A673 (cell line): Measurements from ENCODE around the gene SULT1B1.

Experiments
- EZH2 ChIP-seq: fragments of 200-600 bp; sonication (generic); IDR thresholded peaks from 2 replicates; pipeline ENCODE4 v1.6.1; 2017; ENCODE audit warnings: borderline replicate concordance, low read depth, mild to moderate bottlenecking, mixed read lengths, antibody characterized with exemption, low read length; ENCODE audit not compliant: poor library complexity, severe bottlenecking
- TF ChIP-seq, protein P1 (sequence below): fragments of 300-800, 200-600 bp; sonication (generic); conservative IDR thresholded peaks from 2 replicates; pipeline ENCODE4 v1.5.1; 2017; ENCODE audit warnings: low read depth, mild to moderate bottlenecking, antibody characterized with exemption, low read length, moderate library complexity, mixed read lengths

DNA sequence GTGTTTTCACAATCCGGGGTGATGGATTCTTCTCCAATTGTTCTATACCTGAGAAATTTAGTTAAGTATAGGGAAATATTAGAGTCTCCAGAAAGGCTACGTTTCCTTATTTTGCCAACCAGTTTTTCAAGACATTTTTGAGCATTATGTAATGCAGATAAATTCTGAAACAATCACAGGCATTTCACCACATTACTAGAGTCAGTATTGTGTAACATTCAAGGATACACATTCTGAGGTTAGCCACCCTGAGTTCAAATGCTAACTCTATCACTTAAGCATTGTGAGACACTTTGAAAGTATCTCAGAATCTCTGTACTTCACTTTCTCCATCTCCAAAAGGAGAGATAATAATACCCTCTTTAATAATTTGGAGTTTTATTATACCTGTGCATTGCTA lies 10.6 kb downstream of the SULT1B1 start:
- TF ChIP-seq, protein P1, sequence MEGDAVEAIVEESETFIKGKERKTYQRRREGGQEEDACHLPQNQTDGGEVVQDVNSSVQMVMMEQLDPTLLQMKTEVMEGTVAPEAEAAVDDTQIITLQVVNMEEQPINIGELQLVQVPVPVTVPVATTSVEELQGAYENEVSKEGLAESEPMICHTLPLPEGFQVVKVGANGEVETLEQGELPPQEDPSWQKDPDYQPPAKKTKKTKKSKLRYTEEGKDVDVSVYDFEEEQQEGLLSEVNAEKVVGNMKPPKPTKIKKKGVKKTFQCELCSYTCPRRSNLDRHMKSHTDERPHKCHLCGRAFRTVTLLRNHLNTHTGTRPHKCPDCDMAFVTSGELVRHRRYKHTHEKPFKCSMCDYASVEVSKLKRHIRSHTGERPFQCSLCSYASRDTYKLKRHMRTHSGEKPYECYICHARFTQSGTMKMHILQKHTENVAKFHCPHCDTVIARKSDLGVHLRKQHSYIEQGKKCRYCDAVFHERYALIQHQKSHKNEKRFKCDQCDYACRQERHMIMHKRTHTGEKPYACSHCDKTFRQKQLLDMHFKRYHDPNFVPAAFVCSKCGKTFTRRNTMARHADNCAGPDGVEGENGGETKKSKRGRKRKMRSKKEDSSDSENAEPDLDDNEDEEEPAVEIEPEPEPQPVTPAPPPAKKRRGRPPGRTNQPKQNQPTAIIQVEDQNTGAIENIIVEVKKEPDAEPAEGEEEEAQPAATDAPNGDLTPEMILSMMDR: no peak
- TF ChIP-seq EZH2: no peak
